Brain microvascular endothelial cell (primary cell): ENCODE measurements around the gene PTF1A.
"Not testable (repeated sequence)": the region's sequence is repeated elsewhere in the genome, so short reads cannot be mapped to it uniquely, and the experiment has no call there.

Experiments
- DNase-seq: peaks from one replicate; pipeline ENCODE4 v3.0.0-alpha.2; 2020
- H3K27ac ChIP-seq: fragments of 250-450 bp; sonication (Bioruptor Pico); 2 replicates; pipeline ENCODE4 v1.5.1; 2020; ENCODE audit warnings: mild to moderate bottlenecking, moderate library complexity
- H3K27me3 ChIP-seq: fragments of 250-450 bp; sonication (Bioruptor Pico); replicated peaks from 2 replicates; pipeline ENCODE4 v1.5.1; 2020; ENCODE audit warnings: mild to moderate bottlenecking
- H3K36me3 ChIP-seq: fragments of 250-450 bp; sonication (Bioruptor Pico); replicated peaks from 2 replicates; pipeline ENCODE4 v1.5.1; 2020; ENCODE audit warnings: mild to moderate bottlenecking
- H3K4me3 ChIP-seq: 2 replicates; pipeline ENCODE4 v1.5.1; 2011; ENCODE audit warnings: low read depth, mild to moderate bottlenecking, control low read depth, low read length, moderate library complexity
- CTCF ChIP-seq: IDR thresholded peaks from 2 replicates; pipeline ENCODE4 v1.5.1; 2011; ENCODE audit warnings: low read depth, mild to moderate bottlenecking, moderate library complexity, low read length, control low read depth, inconsistent platforms; ENCODE audit errors: missing control alignments
- in situ Hi-C: cut with HindIII; loops from 2 replicates; pipeline ENCODE4 v1.10.0; 2017; ENCODE audit warnings: low sequenced_read_pairs, low pct_ligation_motif_present

PTF1A gene

DNA sequence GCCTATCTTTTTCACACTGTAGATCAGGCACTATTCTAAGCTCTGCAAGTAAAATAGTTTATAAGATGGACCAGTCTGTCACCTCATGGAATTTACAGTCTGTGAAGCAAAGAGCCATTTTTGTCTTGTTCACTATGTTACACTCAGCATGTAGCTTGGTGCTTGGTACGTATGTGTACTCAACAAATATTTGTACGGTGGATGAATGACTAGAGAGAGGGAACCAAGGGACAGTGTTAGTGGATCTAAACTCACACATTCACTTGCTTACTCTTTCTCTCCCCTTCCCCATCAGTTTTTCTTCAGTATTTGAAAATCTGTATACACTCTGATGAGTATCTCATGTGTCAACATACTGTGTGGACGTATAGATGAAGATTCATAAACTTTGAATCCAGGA is 45.9 kb downstream of the PTF1A start:
- no peaks in the 10 kb centered on the region for H3K27me3 ChIP-seq
- DNase-seq = no peak
- in situ Hi-C loops = no loop called here
- no peak overlapping the region for H3K4me3 ChIP-seq
- no peak for TF ChIP-seq CTCF
- no peak overlapping the region for H3K27ac ChIP-seq
- no peaks in the 10 kb centered on the region for H3K36me3 ChIP-seq

GRCh38 chr10:23241779-23242178 is 49.7 kb downstream of the PTF1A start:
- H3K27me3 ChIP-seq, H3K36me3 ChIP-seq, H3K4me3 ChIP-seq, H3K27ac ChIP-seq, in situ Hi-C loops, DNase-seq: not testable (repeated sequence)
